IPS-11a (cell line): ENCODE data around the gene FAM53B.

Source experiments
- H3K4me3 ChIP-seq: one replicate; pipeline ENCODE4 v1.5.1; 2013; ENCODE audit warnings: low read depth, low read length, control low read depth

Gene FAM53B

DNA sequence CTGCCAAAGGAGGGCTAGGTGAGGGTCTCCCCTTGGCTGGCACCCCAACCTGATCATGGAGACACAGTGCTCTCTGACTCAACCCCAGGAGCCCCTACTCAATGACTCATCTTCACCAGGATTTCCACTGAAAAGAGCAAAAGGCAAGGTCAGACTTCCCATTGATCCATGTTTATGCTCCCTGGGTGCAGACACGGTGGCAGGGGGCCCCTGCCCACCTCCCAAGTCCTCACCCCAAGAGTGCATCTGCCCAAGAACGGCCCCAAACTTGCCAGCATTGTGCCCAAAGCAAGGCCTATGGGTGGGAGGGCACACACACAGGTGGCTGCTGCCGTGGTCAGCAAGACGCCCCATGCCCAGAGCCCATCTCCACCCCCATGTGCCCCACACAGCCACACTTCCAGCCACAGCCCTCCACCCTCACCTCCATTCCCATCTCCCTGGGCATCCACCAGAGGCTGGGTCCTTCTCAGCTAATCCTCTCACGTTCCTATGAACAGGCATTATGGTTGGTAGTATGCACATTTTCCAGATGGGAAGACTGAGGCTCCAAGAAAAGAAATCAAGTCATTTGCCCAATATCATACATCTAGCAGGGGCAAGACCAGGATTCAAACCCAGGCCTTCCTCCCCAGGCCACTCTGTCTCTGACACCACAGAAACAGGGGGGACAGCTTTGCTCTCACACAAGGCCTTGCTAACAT lies 31.3 kb downstream of the FAM53B start:
- no peak overlapping the region for H3K4me3 ChIP-seq

- no peak overlapping the region for H3K4me3 ChIP-seq
Measured at GRCh38 chr10:124711145-124711544, 33.0 kb downstream of the FAM53B start.

DNA sequence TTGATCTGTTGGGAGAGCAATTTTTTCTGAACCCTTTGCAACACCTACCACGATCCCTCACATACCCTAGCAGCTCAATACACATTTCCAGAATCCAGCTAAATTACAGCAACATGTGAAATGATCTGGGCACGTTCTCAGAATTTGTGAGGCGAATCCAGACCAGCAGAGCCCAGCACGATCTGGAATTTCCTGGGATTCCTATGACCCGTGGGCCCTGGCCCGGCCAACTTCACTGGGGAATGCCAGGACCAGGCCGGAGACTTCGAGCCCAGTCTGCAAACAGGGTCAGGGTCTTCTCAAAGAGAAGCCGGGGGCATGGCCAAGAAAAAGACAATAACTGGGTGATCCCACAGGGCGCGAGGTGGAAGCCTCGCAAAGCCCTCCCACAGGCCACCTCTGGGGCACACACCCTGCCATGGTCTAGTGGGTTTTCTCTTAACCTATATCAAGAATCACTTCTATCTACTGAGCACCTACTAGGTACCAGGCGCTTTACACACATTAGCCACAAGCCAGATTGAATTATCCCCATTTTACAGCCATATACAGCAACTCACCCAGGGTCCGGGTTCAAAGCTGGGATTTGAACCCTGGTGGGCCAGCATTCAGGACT lies 33.8 kb downstream of the FAM53B start:
- H3K4me3 ChIP-seq: no peak overlapping the region

DNA sequence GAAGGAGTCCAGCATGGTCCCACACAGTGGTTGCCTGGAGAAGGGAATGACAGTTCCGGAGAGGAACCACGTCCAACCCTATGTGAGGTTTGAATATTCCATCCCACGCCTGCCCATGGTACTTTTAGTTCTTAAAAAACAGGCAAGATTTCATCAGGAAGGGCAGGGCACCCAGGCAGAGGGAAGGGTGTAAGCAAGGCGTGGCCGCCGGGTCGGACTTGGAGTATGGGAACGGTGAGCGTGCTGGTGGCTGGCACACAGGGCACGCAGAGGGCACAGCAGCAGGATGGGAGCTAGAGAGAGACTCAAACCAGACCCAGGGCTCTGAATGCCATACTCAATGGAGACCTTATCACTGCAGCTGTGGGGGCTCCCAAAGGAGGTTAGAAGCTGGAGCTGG lies 34.3 kb downstream of the FAM53B start:
- H3K4me3 ChIP-seq: no peak overlapping the region

DNA sequence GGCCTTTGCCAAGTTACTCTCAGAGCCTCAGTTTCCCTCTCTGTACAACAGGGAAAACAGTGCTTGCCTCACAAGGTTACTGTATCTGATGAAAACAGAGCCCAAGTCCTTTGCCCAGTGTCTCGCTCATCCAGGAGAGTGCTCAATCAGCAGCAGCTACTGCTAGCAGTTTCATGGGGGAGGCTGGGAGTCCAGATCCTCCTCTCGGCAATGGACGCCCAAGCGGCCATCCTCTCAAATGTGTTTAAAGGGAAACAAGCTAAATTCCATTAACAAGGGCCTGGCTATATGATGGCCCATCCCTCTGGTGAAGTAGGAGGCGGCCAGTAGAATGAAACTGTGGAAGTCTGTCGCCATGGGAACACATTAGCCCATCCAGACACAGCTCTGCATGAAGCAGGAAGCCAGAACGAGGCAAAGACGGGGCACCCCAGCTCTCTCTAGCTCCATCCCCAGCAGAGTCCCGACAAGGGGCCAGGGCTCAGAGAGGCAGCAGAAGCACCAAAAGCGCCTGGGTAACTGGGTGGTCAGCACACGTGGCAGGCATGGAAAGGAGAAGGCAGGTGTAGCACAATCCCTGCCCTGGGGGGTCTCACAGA lies 35.2 kb downstream of the FAM53B start:
- no peak overlapping the region for H3K4me3 ChIP-seq

DNA sequence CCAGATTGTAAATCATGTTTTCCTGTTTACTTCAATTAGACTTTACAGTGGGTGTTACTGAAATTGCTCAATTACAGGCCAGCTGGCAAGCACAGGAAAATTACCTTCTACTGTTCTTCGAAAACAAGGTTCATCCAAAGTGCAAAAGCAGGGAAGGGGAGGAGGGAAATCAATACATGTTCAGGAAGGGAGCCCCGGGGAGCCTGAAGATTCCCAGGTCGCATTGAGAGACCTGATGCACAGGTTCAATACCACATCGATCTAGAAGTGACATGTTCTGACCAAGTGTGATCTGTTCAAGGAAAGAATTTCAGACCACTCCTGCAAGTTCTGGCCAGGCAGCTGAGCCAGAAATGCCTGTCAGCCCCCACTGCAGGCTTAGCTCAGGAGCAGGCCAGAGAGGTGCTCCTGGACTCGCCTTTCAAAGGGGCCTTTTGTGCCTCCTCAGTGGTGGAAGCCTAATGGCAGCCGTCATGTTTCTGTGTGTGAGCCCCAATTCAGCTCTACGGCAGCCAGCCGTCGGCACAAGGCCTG lies 35.9 kb downstream of the FAM53B start:
- H3K4me3 ChIP-seq: no peak overlapping the region

GRCh38 chr10:124707551-124707950 lies 36.6 kb downstream of the FAM53B start:
- no peak overlapping the region for H3K4me3 ChIP-seq

DNA sequence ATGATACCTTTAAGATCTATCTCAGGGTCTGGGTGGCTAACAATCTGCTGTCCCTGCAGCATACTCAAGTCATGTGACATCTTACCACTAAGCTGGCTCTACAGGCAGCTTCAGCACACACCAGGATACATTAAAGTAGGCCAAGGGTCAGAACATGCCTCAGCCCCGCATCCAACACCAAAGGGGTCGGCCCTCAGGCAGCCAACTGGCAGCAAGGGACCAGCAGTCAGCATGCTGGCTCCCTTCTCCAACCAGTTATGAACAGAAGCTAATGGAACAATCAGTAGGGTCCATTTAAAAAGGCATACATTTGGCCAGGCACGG lies 37.1 kb downstream of the FAM53B start:
- H3K4me3 ChIP-seq: no peak overlapping the region

DNA sequence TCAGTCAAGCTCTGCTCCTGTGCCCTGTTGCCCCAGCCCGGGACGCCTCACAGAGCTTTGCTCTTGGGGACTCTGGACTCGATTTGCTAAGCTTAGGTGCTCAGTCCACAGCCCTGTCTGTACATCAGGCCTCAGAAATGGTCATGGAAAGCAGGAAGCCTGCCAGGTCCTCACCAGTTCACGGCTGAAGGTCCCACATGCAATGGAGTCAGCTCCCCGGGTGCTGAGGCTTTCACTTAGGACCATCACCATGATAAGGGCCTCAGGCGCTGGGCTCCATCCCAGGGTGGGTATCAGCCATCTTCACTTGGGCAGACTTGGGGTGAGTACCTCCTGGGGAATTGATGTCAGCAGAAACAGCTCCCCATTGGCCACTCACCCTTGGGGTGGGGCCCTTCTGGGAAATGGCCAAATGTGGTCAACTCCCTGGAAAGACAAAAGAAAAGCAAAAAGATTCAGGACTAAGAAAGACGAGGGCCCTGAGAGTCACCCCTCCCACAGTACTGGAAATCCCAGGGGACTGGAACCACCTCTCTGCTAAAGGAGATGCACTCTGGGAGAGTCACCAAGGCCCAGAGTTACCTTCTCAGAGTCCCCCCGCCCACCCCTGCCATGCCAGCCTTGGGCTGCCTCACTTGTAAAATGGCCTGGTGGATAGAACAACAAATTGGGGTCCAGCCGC lies 37.6 kb downstream of the FAM53B start:
- H3K4me3 ChIP-seq: no peak overlapping the region

- no peak overlapping the region for H3K4me3 ChIP-seq
Measured at GRCh38 chr10:124705817-124706461, 38.2 kb downstream of the FAM53B start.

GRCh38 chr10:124705381-124705740 lies 38.8 kb downstream of the FAM53B start:
- H3K4me3 ChIP-seq: no peak overlapping the region

GRCh38 chr10:124704428-124705380 lies 39.5 kb downstream of the FAM53B start:
- no peak overlapping the region for H3K4me3 ChIP-seq

GRCh38 chr10:124703778-124704427 lies 40.3 kb downstream of the FAM53B start:
- no peak overlapping the region for H3K4me3 ChIP-seq

DNA sequence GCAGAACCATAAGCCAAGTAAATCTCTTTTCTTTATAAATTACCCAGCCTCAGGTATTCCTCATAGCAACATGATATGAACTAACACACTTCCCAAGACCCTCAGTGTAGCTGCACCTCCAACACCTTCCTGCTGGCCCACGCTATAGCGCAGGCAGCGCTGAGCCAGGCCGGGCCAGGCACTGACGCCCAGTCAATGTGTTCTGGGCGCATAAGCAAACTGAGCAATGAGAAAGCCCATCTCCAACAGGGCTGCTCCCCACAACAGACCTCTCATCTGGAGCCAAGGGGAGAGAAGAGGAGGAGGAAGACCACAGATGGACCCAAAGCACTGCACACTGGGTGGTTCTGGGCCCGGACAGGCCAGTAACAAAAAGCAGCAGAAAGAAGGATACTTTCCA lies 40.8 kb downstream of the FAM53B start:
- H3K4me3 ChIP-seq: no peak overlapping the region

- no peak overlapping the region for H3K4me3 ChIP-seq
Measured at GRCh38 chr10:124701881-124702656, 42.1 kb downstream of the FAM53B start.

- no peak overlapping the region for H3K4me3 ChIP-seq
Measured at GRCh38 chr10:124701435-124701834, 42.7 kb downstream of the FAM53B start.

DNA sequence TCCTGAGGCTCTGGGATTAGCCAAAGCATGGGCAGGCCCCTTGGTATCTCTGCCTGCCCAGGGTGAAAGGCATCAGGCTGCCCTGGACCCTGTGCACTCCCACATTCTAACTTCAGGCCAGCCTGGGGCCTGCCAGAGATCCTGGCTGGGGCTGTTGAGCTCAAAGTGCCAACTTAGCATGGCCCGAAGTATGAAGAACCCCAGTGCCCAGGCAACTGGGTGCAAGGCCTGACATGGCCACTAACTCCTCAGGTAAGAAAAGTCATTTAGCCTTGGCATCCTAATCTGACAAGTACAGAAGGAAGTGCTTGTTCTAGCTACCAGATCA lies 43.2 kb downstream of the FAM53B start:
- no peak overlapping the region for H3K4me3 ChIP-seq

- no peak overlapping the region for H3K4me3 ChIP-seq
Measured at GRCh38 chr10:124700293-124701037, 43.7 kb downstream of the FAM53B start.
